GM12872 (cell line): ENCODE measurements around the gene PRMT6.

Experiments
- CTCF ChIP-seq: IDR thresholded peaks from 3 replicates; pipeline ENCODE4 v1.5.1; 2011; ENCODE audit warnings: low read depth, mild to moderate bottlenecking, low read length, moderate library complexity; ENCODE audit not compliant: insufficient read depth

The PRMT6 gene

GRCh38 chr1:107048241-107048640 is 8.2 kb upstream of the PRMT6 start:
- TF ChIP-seq CTCF, result no peak

- TF ChIP-seq CTCF, result no peak
These were observed 5.2 kb upstream of the PRMT6 start for GRCh38 chr1:107051266-107051665.

GRCh38 chr1:107057197-107058133 is 991 bp downstream of the PRMT6 start:
- no peak for TF ChIP-seq CTCF

- no peak for TF ChIP-seq CTCF
These were observed 2.0 kb downstream of the PRMT6 start for GRCh38 chr1:107058245-107059032.

- TF ChIP-seq CTCF, result no peak
These were observed 5.4 kb downstream of the PRMT6 start for GRCh38 chr1:107061886-107062285.

GRCh38 chr1:107073493-107073892 is 17.0 kb downstream of the PRMT6 start:
- no peak for TF ChIP-seq CTCF

GRCh38 chr1:107076841-107077240 is 20.4 kb downstream of the PRMT6 start:
- no peak for TF ChIP-seq CTCF
